GM19372 (cell line): ENCODE results near the gene AATF.

Source experiments
- ATAC-seq: cut with Tn5 transposase; IDR thresholded peaks from one replicate; pipeline ENCODE4 v1.9.1; 2021; ENCODE audit warnings: mild to moderate bottlenecking, low read depth, moderate library complexity; ENCODE audit not compliant: unreplicated experiment

The AATF gene

GRCh38 chr17:37097154-37097553 lies 148.4 kb downstream of the AATF start:
- ATAC-seq, result no peak

GRCh38 chr17:37098152-37098551 lies 149.4 kb downstream of the AATF start:
- ATAC-seq, result no peak

- no peak for ATAC-seq
Observed at GRCh38 chr17:37098910-37099664, 150.3 kb downstream of the AATF start.

DNA sequence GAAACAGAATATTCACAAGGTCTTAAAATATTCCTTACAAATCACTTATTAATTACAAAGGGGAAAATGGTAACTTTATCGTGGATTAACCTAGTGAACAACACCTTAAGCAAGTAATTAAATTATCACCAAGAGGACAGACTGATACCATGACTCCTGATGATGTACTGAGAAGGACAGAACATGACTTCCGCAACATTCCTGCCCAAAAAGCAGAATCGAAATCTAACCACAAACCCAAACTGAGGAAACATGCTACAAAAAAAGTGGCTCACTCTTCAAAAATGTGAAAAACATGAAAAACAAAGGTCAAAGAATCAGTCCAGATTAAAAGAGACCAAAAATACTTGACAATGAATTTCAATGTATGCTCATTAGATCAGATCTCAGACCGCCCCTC lies 151.5 kb downstream of the AATF start:
- ATAC-seq, result no peak

DNA sequence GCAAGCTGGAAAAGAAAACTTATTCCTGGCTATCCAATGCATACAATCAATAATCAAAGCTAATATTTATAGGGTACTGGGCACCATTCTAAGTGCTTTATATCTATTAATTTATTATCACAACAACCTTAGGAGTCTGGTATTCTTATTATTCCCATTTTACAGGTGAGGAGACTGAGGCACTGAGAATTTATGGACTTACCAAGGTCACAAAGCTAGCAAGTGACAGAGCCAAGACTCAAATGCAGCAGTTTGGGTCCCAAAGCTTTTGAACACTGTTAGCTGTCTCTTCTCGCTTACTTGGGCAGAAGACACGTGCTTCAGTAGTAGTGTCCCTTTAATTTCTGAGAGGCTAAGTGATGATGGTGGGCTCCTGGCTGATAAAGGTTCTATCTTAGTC lies 152.6 kb downstream of the AATF start:
- no peak for ATAC-seq

DNA sequence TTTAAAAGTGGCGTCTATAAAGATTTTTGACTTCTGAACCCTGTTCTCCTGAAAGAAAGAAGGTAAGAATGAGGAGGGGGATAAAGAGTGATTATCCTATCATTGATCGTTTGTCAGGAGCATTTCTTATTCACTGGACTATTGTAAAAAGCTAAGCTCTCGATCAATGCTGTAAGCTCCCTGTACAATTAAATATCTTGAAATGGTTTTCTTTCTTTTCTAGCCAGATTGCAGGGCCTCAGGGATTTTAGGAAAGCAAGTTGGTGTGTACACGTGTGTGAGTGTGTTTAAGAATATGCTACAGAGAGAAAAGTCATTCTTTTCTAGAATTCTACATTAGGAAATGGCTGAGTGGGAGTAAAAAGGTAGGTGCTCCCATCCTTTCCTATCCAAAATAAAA lies 154.5 kb downstream of the AATF start:
- ATAC-seq, result no peak

- ATAC-seq, result no peak
Observed at GRCh38 chr17:37106049-37106448, 157.3 kb downstream of the AATF start.
